ENCODE measurements around the gene GBE1. TPM values are rescaled to one million over a fixed set of nuclear protein-coding genes. Genes with fewer than 3 reads are reported as not detected.

Gene GBE1
- total RNA-seq, 1 experiment from 2014 or later, result 9.2 TPM

GRCh38 chr3:81643721-81644120 lies 117.7 kb downstream of the GBE1 start (continued):
- TF ChIP-seq STAT6 (CRISPR knock-in tag; conservative IDR thresholded peaks at IDR 0.05; ENCODE audit: low read depth), result no peak
- no peak for TF ChIP-seq ZNF512 (CRISPR knock-in tag; IDR thresholded peaks at IDR 0.05; ENCODE audit: borderline replicate concordance)
- TF ChIP-seq ZBTB43 (CRISPR knock-in tag; IDR thresholded peaks at IDR 0.05), result no peak

- POLR2A ChIA-PET, result no interaction called here
- no peak overlapping the region for H3K27ac Mint-ChIP-seq
- DNase-seq (ENCODE audit: low spot score), result no peak
- H3K9me3 Mint-ChIP-seq, result no peaks in the 10 kb centered on the region
- no peaks in the 10 kb centered on the region for H3K4me1 Mint-ChIP-seq
- no peak for ATAC-seq
- H3K27me3 Mint-ChIP-seq (ENCODE audit: low read depth), result no peaks in the 10 kb centered on the region
- H3K4me3 Mint-ChIP-seq, result no peak overlapping the region
- no peaks in the 10 kb centered on the region for H3K36me3 Mint-ChIP-seq
- CTCF ChIA-PET, result no interaction called here
- TF ChIP-seq EMX1 (CRISPR knock-in tag; IDR thresholded peaks at IDR 0.05), result no peak
- no peak for TF ChIP-seq USF2 (CRISPR knock-in tag; IDR thresholded peaks at IDR 0.05)
- TF ChIP-seq ARID4B (CRISPR knock-in tag; IDR thresholded peaks at IDR 0.05; ENCODE audit: borderline replicate concordance), result no peak
- no peak for TF ChIP-seq ATF1 (CRISPR knock-in tag; IDR thresholded peaks at IDR 0.05)
- TF ChIP-seq IRF2 (CRISPR knock-in tag; IDR thresholded peaks at IDR 0.05; ENCODE audit: borderline replicate concordance, low read depth), result no peak
- TF ChIP-seq ZNF317 (CRISPR knock-in tag; IDR thresholded peaks at IDR 0.05; ENCODE audit: borderline replicate concordance, low read depth), result no peak
- no peak for TF ChIP-seq RORB (CRISPR knock-in tag; IDR thresholded peaks at IDR 0.05)
- TF ChIP-seq CBFB (CRISPR knock-in tag; IDR thresholded peaks at IDR 0.05; ENCODE audit: low read depth), result no peak
- TF ChIP-seq ZNF138 (CRISPR knock-in tag; conservative IDR thresholded peaks at IDR 0.05), result no peak
- no peak for TF ChIP-seq JUN (CRISPR knock-in tag; IDR thresholded peaks at IDR 0.05)
- no peak for TF ChIP-seq NR3C1 (CRISPR knock-in tag; conservative IDR thresholded peaks at IDR 0.05; ENCODE audit: low read depth)
- no peak for TF ChIP-seq ZNF281 (CRISPR knock-in tag; IDR thresholded peaks at IDR 0.05)
- TF ChIP-seq USF1 (CRISPR knock-in tag; IDR thresholded peaks at IDR 0.05), result no peak
- TF ChIP-seq ZBTB43 (CRISPR knock-in tag; IDR thresholded peaks at IDR 0.05), result no peak
- no peak for TF ChIP-seq E2F4 (CRISPR knock-in tag; IDR thresholded peaks at IDR 0.05; ENCODE audit: borderline replicate concordance, low read depth)
- TF ChIP-seq NFATC4 (CRISPR knock-in tag; IDR thresholded peaks at IDR 0.05), result no peak
- no peak for TF ChIP-seq SOX15 (CRISPR knock-in tag; IDR thresholded peaks at IDR 0.05)
These were observed 123.0 kb downstream of the GBE1 start for GRCh38 chr3:81638480-81638879.
